ENCODE results near the gene SDF2L1.

The SDF2L1 gene

DNA sequence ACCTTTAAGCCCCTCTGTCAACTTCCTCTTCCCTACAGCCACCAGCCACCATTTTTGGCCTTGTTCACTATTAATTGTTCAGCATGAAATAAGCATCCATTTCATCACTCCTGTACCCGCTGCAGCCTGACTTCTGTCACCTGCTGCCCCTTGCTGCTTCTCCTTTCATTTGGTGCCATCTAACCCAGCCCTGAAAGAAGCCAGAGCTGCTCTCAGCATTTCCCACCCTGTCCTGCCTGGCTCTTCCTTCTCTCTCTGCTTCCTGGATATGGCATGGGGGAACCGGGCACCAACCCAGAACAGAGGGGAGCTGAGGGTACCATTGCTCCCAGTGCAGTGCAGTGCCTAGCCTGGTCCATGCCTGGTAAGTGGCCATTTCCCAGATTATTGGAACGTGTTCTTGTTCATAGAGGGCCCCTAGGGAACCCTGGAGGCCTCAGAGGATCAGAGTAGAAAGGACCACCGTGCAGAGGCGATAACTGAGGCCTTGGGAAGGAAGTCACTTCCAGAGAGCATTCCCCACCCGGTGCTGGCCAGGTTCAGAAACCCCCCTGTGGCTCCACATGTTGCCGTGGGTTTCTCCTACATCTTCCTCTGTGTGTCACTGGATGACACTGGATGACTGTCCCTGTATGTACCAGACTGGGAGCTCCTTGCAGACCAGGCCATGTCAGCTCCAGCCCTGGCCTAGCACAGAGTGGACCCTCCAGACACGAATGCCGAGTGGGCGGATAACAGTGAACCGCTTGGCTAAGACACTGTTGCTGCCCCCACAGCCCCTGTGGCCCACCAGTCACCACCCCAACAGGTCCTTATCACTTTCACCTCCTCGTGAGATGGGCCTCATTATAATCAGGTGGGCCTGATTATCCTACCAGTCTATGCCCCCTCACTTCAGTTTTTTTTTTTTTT, 17.0 kb upstream of the SDF2L1 start:
- Histone ChIP-seq H3K36me3 (replicated peaks) (peaks cover 50% of the 10 kb centered on the region), H3K4me3 (ENCODE audit: low read depth, low read length) (no peak overlapping the region), H3K27me3 (replicated peaks) (no peaks in the 10 kb centered on the region), H3K27ac (no peak overlapping the region)
- no peak for DNase-seq
- TF ChIP-seq, protein P1, sequence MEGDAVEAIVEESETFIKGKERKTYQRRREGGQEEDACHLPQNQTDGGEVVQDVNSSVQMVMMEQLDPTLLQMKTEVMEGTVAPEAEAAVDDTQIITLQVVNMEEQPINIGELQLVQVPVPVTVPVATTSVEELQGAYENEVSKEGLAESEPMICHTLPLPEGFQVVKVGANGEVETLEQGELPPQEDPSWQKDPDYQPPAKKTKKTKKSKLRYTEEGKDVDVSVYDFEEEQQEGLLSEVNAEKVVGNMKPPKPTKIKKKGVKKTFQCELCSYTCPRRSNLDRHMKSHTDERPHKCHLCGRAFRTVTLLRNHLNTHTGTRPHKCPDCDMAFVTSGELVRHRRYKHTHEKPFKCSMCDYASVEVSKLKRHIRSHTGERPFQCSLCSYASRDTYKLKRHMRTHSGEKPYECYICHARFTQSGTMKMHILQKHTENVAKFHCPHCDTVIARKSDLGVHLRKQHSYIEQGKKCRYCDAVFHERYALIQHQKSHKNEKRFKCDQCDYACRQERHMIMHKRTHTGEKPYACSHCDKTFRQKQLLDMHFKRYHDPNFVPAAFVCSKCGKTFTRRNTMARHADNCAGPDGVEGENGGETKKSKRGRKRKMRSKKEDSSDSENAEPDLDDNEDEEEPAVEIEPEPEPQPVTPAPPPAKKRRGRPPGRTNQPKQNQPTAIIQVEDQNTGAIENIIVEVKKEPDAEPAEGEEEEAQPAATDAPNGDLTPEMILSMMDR (IDR thresholded peaks at IDR 0.05; ENCODE audit: low read depth, low read length, missing control alignments), result no peak
- in situ Hi-C loops (cut with HindIII; ENCODE audit: low pct_ligation_motif_present, low sequenced_read_pairs), result no loop called here

- no peak overlapping the region for H3K27ac ChIP-seq
- no peaks in the 10 kb centered on the region for H3K27me3 ChIP-seq (replicated peaks)
- in situ Hi-C loops (cut with HindIII; ENCODE audit: low pct_ligation_motif_present, low sequenced_read_pairs), result no loop called here
- peaks cover 42% of the 10 kb centered on the region for H3K36me3 ChIP-seq (replicated peaks)
- H3K4me3 ChIP-seq (ENCODE audit: low read depth, low read length), result no peak overlapping the region
- TF ChIP-seq, protein P1 (IDR thresholded peaks at IDR 0.05; ENCODE audit: low read depth, low read length, missing control alignments), result no peak
- no peak for DNase-seq
Measured at GRCh38 chr22:21626073-21626734, 15.9 kb upstream of the SDF2L1 start.

GRCh38 chr22:21626735-21627469, 15.2 kb upstream of the SDF2L1 start:
- DNase-seq, result no peak
- in situ Hi-C loops (cut with HindIII; ENCODE audit: low pct_ligation_motif_present, low sequenced_read_pairs), result no loop called here
- Histone ChIP-seq H3K27me3 (replicated peaks) (no peaks in the 10 kb centered on the region), H3K27ac (no peak overlapping the region), H3K4me3 (ENCODE audit: low read depth, low read length) (no peak overlapping the region), H3K36me3 (replicated peaks) (peaks cover 40% of the 10 kb centered on the region)
- TF ChIP-seq, protein P1 (IDR thresholded peaks at IDR 0.05; ENCODE audit: low read depth, low read length, missing control alignments), result no peak

- peak overlapping the region; percentile 74 for H3K27ac ChIP-seq
- H3K27me3 ChIP-seq (replicated peaks), result no peaks in the 10 kb centered on the region
- H3K36me3 ChIP-seq (replicated peaks), result peaks cover 30% of the 10 kb centered on the region
- H3K4me3 ChIP-seq (ENCODE audit: low read depth, low read length), result peak overlapping the region; percentile 84
- TF ChIP-seq, protein P1 (IDR thresholded peaks at IDR 0.05; ENCODE audit: low read depth, low read length, missing control alignments), result no peak
- in situ Hi-C loops (cut with HindIII; ENCODE audit: low pct_ligation_motif_present, low sequenced_read_pairs), result no loop called here
- no peak for DNase-seq
Measured at GRCh38 chr22:21628386-21629254, 13.5 kb upstream of the SDF2L1 start.

All from brain microvascular endothelial cell (primary cell).